ENCODE measurements around the gene TBL2. TPM values are rescaled to one million over a fixed set of nuclear protein-coding genes. Genes with fewer than 3 reads are reported as not detected.

The TBL2 gene
- total RNA-seq, 4 donors from 2014 or later = 50.4 to 89.9 (median 73.3) TPM

GRCh38 chr7:73518470-73518869 lies 59.9 kb downstream of the TBL2 start:
- no peak for DNase-seq
- H3K27me3 ChIP-seq = no peaks in the 10 kb centered on the region
- H3K9me3 ChIP-seq = no peaks in the 10 kb centered on the region
- H3K4me3 ChIP-seq (replicated peaks in 1 of 3) = no peak overlapping the region
- peaks cover 10 to 16% of the 10 kb centered on the region in 2 donors for H3K36me3 ChIP-seq
- 82 to 87% methylated on average over 5 of the region's 5 CpGs for WGBS, 2 donors
- H3K27ac ChIP-seq = no peak overlapping the region
- TF ChIP-seq POLR2A (IDR thresholded peaks at IDR 0.05) (no peak), CTCF (IDR thresholded peaks at IDR 0.05) (no peak)
- intact Hi-C loops (cut with DNase I) = no loop called here
- peaks cover 32 to 34% of the 10 kb centered on the region in 2 donors for H3K4me1 ChIP-seq

Other genes starting within 250 kb of the TBL2 start
- gene FZD9, start 144.8 kb downstream of the TBL2 start, total RNA-seq = 1 to 10 TPM; 1.2 to 4.6 (median 1.9) TPM
- gene BAZ1B, start 56.3 kb downstream of the TBL2 start, total RNA-seq = 10 to 100 TPM; 52.8 to 69.0 (median 55.1) TPM
- 10 to 100 TPM; 52.5 to 83.1 (median 74.4) TPM for gene BCL7B, start 20.9 kb downstream of the TBL2 start, total RNA-seq
- 10 to 100 TPM in 1 of 4 donors, 1 to 10 TPM in 3; 3.7 to 39.5 (median 8.7) TPM for gene MLXIPL, start 45.9 kb upstream of the TBL2 start, total RNA-seq
- gene VPS37D, start 89.3 kb upstream of the TBL2 start, total RNA-seq = 1 to 10 TPM; 3.9 to 5.6 (median 4.7) TPM
- 10 to 100 TPM in 3 of 4 donors, 1 to 10 TPM in 1; 9.0 to 19.1 (median 14.8) TPM for gene DNAJC30, start 104.9 kb upstream of the TBL2 start, total RNA-seq
- gene BUD23, start 105.0 kb upstream of the TBL2 start, total RNA-seq = 10 to 100 TPM; 58.3 to 78.0 (median 64.9) TPM
- 1 to 10 TPM; 4.4 to 9.5 (median 7.2) TPM for gene STX1A, start 141.1 kb upstream of the TBL2 start, total RNA-seq
- gene ABHD11, start 160.2 kb upstream of the TBL2 start, total RNA-seq = 10 to 100 TPM; 39.5 to 75.8 (median 67.1) TPM
- 100 to 1,000 TPM; 249 to 330 (median 288) TPM for gene CLDN3, start 191.7 kb upstream of the TBL2 start, total RNA-seq